HG03196 (cell line): ENCODE measurements around the gene OTULINL.
"Not testable (repeated sequence)": the region's sequence is repeated elsewhere in the genome, so short reads cannot be mapped to it uniquely, and the experiment has no call there.

ENCODE experiments used
- ATAC-seq: cut with Tn5 transposase; IDR thresholded peaks from one replicate; pipeline ENCODE4 v1.9.1; 2021; ENCODE audit not compliant: unreplicated experiment

Gene OTULINL

DNA sequence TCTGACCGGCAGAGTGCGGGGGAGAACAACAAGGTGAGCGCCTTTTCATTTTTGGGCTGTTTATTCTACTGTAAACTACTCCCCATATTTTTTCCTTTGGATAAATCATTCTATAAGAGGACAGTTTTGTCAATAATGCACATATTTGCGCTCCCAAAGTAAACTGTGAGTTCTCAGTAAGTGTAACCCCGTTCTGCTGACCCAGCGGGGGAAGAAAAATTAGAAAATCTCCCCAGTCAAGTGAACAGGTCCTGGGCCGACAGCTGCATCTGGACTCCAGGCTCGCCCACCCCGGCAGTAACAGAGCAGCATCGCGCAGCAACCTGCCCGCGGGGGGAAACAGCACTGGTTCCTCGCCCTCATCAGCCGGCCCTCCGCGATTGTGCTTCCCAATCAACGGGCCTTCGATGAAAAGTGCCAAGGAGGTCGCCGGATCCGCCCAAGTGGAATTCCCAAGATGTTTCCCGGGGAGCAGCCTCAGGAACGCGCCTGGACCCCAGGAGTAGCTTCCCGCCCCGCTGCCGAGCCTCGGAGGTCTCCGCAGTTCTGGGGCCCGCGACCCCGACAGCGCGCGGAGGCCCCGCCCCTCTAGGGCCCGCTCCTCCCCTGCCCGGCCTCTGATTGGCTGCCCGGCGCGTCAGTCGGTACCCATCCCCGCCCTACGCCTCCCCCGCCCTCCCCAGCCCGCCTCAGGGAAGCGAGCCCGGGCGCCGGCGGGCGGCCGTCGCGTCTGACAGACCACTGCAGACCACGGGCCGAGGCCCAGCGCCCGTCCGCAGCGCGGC is at the start of gene OTULINL:
OTULINL (plus strand) TSS at position 687 of the 785 bp plus-strand sequence. CDS start 103 bp downstream, outside the sequence.
- ATAC-seq: peak; percentile 98

DNA sequence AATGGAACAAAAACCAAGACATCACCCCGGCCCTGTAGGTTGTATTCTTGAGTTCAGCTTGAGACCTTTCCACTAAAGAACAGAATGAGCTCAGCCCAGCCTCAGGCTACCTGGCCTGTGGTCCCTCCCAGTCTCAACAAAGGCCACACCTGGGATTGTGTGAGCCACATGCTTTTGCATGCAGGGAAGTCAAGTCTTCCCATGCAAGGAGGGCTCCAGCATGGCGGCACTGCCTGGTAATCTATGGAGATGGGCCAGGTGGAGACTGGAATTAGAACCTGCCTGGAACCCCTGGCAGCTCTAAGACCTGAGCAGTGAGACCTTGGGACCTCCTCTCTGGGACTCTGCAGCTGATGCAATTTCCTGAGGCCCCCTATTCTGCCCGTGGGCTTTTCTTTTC is 49.4 kb upstream of the OTULINL start:
- ATAC-seq: no peak

DNA sequence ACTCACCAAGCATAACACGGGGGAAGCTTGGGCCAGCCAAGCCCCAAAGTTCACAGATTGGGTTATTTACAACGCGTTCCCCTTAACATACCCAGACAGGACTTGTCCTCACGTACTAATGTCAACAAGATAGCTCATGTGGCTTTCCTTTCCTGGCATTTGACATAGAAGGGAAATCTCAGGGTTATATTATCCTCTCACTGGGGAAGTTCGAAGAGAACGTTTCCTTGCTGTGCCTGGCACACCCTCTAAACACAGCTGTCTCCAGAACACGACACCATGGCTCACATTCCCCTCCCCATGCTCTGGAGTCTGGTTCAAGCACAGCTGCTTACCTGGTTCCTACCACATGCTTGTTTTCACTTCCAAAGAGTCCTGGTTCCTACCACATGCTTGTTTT is 46.8 kb upstream of the OTULINL start:
- no peak for ATAC-seq

DNA sequence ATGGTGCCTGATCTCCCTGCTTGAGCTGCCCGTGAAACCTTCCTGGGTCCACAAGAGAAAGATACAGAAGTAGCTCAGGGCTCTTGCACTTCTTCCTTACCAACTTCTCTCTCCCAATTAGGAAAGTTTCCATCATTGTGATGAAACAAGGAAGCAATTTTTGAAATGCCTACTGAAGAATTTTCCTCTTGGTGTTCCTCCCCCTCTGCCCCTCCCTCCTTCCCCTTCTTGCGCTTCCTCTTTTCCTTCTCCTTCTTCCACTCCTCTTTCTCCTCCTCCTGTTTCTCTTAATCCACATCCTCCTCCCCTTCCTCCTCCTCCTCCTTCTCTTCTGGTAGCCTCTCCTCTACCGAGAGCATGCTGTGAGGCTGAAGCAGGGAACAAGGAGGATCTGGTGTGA is 36.3 kb upstream of the OTULINL start:
- no peak for ATAC-seq

DNA sequence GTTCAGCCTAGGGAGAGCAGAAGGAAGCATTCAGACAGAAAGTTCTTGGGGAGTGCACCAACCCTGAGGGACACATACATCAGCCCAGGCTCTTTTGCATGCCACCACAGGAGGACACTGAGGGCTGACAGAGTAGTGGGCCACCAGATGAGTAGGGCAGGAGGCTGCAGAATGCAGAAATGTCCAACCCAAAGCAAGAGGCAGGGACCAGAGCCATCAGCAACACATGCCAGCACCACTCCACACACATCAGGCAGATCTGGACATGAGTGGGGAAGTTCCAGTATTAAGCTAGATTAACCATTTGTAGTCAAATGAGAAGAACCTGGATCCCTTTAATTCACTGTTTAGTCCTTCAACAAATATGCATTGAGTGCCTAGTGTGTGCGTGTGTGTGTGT is 35.7 kb upstream of the OTULINL start:
- no peak for ATAC-seq

DNA sequence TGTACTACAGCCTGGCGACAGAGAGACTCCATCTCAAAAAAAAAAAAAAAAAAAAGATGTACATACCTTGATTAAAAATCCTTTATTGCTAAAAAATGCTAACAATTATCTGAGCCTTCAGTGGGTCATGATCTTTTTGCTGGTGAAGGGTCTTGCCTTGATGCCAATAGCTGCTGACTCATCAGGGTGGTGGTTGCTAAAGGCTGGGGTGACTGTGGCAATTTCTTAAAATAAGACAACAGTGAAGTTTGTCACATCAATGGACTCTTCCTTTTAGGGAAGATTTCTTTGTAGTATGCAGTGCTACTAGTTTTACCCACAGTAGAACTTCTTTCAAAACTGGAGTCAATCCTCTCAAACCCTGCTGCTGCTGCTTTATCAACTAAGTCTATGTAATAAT is 33.9 kb upstream of the OTULINL start:
- no peak for ATAC-seq

DNA sequence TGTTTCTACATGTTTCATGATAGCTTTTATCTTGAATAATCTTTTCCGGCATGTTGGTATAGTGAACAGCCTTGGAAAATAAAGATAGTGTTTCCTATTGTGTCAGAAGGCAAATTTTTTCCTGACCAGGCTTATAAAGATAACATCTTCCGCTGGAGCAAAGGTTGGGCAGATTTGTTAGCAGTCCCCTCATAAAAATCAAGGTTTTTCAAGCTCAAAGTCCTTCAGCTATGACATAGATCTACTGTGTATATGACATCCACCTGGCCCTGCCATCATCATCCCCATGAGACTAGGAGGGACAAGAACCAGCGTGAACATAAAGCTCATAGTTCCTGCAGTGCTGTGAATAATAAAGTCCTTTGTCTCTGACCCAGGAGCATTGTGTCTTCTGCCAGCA is 30.4 kb upstream of the OTULINL start:
- ATAC-seq: no peak

DNA sequence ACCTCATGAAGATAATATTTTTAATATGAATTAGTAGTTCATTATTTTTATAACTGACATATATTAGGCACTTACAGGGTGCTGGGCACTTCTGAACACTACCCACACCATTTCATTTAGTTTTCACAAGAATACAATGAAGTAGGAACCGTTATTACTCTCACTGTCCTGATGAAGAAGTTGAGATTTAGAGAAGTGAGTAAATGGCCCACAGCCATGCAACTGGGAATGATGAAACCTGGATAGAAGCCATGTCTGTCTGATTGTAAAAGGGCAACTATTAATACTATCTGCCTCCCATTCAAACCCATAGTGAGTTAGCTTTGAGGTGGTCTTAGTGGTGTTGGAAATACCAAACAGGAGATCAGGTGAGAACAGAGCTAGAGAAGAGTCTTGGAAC is 29.6 kb upstream of the OTULINL start:
- ATAC-seq: no peak

DNA sequence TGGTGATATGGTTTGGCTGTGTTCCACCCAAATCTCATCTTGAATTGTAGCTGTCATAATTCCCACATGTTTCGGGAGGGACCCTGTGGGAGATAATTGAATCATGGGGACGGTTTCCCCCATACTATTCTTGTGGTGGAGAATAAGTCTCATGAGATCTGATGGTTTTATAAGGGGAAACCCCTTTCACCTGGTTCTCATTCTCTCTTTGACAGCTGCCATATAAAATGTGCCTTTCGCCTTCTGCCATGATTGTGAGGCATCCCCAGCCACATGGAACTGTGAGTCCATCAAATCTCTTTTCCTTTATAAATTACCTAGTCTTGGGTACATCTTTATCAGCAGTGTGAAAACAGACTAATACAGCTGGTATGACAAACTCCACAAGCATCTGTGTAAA is 27.3 kb upstream of the OTULINL start:
- not testable (repeated sequence) for ATAC-seq

DNA sequence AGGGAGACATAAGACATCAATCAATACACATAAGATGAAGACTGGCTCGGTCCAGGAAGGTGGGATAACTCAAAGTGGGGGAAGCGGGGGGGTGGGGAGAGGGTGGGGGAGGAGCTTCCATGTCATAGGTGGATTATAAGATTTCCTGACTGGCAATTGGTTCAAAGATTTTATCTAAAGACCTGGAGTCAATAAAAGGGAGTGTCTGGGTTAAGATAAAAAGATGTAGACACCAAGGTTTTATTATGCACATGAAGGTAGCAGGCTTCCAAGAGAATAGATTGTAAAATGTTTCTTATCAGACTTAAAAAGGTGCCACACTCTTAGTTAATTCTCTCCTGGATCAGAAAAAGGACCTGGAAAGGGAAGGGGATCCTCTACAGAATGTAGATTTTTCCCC is 25.6 kb upstream of the OTULINL start:
- ATAC-seq: no peak

DNA sequence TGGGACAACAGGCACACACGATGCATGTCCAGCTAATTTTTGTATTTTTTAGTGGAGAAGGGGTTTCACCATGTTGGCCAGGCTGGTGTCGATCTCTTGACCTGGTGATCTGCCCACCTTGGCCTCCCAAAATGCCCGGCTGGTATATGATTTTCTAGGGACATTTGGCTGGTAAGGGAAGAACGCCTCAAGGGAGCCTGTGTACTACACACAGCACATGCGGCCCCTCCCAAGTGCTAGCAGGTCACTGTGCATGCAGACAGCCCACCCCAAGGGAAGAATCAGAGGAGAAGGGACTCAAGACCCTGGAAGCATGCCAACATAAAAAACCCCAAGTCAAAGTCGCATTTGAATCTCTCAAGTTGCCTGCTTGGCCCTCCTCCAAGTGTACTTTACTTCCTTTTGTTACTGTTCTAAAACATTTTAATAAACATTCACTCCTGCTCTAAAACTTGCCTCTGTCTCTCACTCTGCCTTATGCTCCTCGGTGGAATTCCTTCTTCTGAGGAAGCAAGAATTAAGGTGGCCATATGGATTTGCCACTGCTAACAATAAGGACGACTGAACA is 24.3 kb upstream of the OTULINL start:
- ATAC-seq: no peak

DNA sequence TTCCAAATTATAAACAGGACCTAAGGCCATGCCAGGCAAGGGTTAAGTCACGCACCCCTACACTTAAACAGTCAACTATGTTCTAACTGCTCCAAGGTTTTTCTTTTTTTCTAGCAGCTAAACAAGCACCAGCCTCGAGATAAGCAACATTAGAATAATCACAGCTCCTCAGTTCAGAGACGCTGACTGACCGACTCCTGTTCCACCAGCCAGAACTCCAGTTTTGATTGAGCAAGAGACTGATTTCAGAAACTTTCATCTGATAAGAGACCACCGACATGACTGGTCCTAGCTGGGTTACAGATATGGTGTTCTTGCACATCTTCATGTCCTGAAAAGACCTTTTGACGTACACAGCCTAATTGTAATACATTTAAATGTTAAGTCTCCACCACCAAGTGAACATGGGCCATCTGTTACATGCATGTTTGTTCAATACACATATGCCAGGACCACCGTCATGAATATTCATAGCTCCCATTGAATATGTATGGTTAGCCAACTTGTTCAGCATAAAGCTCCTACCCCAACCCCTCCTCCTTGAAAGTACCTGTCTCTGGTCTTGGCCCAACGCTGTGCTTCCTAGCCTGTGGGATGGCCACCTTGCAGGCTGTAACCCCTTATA is 23.7 kb upstream of the OTULINL start:
- ATAC-seq: no peak

DNA sequence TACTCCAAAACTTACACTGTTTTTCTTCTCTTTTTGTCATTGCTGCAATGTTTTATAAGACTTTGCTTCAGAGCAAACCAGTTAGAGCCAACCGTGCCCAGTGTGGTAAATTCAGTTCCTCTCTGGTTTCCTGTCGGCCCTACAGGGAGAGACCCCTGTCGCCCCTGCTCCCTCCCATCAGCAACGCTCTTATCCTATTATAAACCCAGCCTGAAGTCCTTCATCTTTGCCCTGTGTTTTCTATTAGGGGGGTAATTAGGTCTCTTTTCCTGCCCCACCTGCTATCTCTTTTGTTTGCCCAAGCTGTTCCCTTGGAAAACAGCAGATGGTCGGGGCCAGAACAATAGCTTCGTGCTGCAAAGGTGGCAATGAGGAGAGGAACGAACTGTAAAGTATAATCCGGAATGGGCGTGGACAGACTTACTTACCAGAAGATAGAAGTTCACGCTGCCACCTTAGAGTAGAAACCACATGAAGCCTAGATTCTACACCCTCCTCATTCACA is 21.4 kb upstream of the OTULINL start:
- no peak for ATAC-seq

DNA sequence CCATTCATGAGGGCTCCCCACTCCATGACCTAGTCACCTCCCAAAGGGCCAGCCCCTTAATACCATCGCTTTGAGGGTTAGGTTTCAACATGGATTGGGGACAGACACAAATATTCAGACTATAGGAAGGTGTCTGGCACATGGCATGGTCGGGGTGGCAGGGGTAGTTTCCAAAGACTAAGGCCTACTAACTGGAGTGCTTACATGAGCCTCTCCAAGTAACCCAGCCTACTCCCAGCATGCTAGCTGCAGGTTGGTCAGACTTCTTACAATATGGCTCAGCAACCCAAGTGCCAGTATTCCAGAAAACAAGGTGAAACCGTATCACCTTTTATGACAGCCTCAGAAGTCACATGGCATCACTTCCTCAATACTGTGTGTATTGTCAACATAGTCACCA is 19.9 kb upstream of the OTULINL start:
- ATAC-seq: no peak

DNA sequence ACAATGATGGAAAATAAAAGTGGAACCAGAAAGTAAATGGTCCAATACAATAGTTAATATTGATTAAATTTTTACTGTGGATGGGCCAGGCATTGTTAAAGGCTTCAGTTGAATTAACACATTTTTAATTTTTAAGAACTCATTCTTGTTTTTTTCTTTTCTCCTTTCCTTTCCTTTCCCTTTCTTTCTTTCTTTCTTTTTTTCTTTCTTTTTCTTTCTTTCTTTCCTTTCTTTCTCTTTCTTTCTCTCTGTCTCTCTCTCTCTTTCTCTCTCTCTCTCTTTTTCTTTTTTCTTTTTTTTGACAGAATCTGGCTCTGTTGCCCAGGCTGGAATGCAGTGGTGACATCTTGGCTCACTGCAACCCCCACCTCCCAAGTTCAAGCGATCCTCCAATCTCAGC is 13.3 kb upstream of the OTULINL start:
- ATAC-seq: no peak

DNA sequence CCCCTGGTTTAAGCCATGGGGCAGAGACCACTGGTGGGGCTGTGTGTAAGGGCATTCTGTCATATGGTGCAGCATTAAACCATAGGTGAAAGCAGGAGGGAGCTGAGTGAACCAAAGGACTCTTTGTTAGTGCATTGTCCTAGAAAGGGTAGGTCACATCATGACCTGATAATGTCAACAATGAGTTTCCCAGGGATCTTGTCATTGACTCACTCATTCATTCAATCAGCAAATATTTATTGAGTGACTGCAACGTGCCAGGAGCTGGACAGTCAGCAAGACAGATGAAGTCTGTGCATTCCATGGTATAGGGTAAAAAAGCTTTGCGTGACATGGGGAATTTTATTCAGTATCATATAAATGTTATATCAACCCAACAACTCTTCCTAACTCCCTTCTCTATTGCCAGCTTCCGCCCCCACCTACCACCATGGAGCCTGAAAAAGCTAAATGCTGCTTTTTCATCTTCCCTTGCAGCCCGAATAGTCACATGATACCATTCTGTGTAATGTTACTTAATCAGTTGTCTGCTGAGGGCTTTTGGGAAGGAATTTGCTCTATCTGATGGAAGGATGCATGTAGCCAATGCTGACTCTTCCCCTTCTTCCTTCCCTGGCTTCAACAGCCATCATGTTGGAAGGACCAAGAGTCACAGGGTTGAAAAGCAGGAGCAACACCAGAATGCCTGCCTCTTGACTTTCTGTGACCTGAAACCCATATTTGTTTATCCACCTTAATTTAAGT is 11.5 kb upstream of the OTULINL start:
- no peak for ATAC-seq

DNA sequence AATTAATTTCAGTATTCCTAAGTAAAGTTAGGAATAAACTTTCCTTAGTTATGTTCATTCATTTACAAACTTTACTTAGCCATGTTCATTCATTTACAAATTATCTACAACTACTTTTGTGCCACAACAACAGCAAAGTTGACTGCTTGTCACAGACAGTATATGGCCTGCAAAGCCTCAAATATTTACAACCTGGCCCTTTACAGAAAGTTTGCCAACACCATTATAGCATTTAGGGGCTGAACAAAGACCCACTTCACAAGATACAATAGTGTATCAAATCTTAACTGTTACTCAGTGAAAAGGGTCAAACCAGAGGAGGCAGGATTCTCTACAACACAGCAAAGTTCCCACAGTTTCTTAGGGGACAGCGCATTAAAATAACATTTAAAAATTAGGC is 9.7 kb upstream of the OTULINL start:
- ATAC-seq: no peak

DNA sequence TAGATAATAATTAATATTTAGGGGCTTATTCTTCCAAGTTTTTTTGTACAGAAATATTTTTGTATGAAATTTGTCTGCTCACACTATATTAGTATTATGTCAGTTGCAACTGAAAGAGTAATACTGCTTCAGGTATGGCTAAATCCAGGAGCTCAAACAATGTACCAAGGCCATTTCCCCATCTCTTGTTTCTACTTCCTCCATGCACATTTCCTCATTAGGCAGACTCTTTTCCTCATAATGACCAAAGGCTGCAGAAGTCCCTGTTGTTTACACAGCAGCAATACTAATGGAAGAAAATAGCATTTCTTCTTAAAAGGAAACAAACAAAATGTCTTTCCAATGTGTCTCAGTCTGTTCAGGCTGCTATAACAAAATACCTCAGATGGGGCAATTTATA is 9.2 kb upstream of the OTULINL start:
- no peak for ATAC-seq

DNA sequence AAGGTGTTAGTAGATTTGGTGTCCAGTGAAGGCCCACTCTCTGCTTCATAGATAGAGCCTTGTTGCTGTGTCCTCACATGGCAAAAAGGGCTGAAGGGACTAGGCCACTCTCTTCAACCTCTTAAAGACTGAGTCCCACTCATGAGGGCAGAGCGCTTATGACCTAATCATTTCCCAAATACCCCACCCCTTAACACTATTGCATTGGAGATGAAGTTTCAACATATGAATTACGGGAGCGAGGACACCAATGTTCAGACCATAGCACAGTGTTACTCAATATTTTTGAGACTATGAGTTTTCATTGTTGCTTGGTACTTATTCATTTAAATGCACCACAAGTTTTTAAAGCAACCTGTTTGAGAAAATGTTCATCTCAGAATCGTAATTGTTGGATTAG is 8.8 kb upstream of the OTULINL start:
- no peak for ATAC-seq

DNA sequence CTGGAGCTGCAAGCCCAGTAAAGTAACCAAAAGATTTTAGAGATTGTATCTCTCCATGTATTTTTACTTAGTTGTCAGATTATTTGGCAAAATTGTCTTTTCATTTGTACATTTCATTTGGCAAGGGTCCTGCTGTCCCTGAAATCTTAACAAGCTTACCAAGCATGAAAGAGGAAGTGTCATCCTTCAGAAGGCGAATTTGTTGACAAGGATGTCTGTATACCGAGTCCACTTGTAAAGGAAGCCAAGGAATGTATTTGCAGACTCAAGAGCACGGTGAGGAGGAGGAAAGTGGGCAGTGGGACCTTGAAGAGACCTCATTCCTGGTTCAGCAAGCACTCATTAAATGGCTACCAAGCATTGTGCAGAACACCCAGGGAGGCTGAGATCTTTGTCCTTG is 7.5 kb upstream of the OTULINL start:
- no peak for ATAC-seq

DNA sequence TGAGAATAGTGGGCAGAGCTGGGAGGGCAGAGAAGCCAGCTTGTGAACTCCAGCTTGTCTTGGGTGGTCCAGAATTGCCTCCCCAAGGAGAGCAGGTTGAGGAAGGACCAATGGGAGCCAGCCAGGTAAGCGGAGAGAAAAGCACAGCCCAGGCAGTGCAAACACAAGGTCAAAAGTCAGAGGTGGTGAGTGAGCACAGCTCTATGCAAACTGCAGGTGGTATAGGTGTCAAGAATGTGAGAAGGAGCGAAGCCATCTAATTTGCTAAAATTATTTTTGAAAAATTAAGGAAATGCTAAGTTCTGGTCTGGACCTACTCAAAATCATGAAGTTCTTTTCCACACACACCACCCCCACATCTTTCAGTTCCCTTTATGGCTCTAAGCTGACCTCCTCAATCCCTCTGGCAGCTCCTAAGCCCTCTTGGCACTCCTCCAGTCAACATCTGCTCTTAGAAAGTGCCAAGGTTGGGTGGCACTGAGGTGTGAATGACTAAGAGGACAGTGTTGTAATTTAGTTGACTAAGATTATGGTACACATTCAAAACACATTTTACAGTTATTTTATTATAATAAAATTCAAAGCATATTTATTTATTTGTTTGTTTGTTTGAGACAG is 6.6 kb upstream of the OTULINL start:
- ATAC-seq: no peak
